Measurements from ENCODE around the gene KCNAB1.

- TF ChIP-seq TAF1 (IDR thresholded peaks at IDR 0.05; ENCODE audit: borderline replicate concordance, insufficient read depth, low read length) (no peak), POLR2AphosphoS5 (IDR thresholded peaks at IDR 0.05; ENCODE audit: low read depth, low read length) (no peak), REST (IDR thresholded peaks at IDR 0.05; ENCODE audit: insufficient read depth in 1 of 2, low read depth in 2 of 2, low read length in 2 of 2) (no peak), SIN3A (IDR thresholded peaks at IDR 0.05; ENCODE audit: borderline replicate concordance, insufficient read depth, low read length) (no peak)
Observed at GRCh38 chr3:156516961-156517360, 396.6 kb downstream of the KCNAB1 start.

Measured in PFSK-1 (cell line).